ENCODE measurements around the gene PATL2.
"Not testable (repeated sequence)": the region's sequence is repeated elsewhere in the genome, so short reads cannot be mapped to it uniquely, and the experiment has no call there.

Gene PATL2

GRCh38 chr15:44695294-44695693, 15.8 kb downstream of the PATL2 start:
- H3K27ac ChIP-seq = no peak overlapping the region
- DNase-seq (ENCODE audit: low read depth, low spot score) = no peak

- DNase-seq (ENCODE audit: low read depth, low spot score) = no peak
- H3K27ac ChIP-seq = no peak overlapping the region
These were observed 16.7 kb downstream of the PATL2 start for GRCh38 chr15:44694416-44694815.

- DNase-seq (ENCODE audit: low read depth, low spot score) = no peak
- no peak overlapping the region for H3K27ac ChIP-seq
These were observed 18.5 kb downstream of the PATL2 start for GRCh38 chr15:44692659-44693058.

- DNase-seq (ENCODE audit: low read depth, low spot score); H3K27ac ChIP-seq: not testable (repeated sequence)
These were observed 20.9 kb downstream of the PATL2 start for GRCh38 chr15:44690245-44690644.

- not testable (repeated sequence) for DNase-seq (ENCODE audit: low read depth, low spot score); H3K27ac ChIP-seq
These were observed 21.8 kb downstream of the PATL2 start for GRCh38 chr15:44689318-44689717.

GRCh38 chr15:44682809-44683682, 28.1 kb downstream of the PATL2 start:
- not testable (repeated sequence) for H3K27ac ChIP-seq
- peak; percentile 43 for DNase-seq (ENCODE audit: low read depth, low spot score)

- DNase-seq (ENCODE audit: low read depth, low spot score) = no peak
- H3K27ac ChIP-seq = no peak overlapping the region
These were observed 28.9 kb downstream of the PATL2 start for GRCh38 chr15:44682211-44682610.

GRCh38 chr15:44676676-44677075, 34.4 kb downstream of the PATL2 start:
- DNase-seq (ENCODE audit: low read depth, low spot score) = no peak
- no peak overlapping the region for H3K27ac ChIP-seq

GRCh38 chr15:44675911-44676310, 35.2 kb downstream of the PATL2 start:
- DNase-seq (ENCODE audit: low read depth, low spot score) = no peak
- H3K27ac ChIP-seq = no peak overlapping the region

- no peak for DNase-seq (ENCODE audit: low read depth, low spot score)
- no peak overlapping the region for H3K27ac ChIP-seq
These were observed 37.5 kb downstream of the PATL2 start for GRCh38 chr15:44673639-44674038.

GRCh38 chr15:44670087-44670950, 40.8 kb downstream of the PATL2 start:
- no peak for DNase-seq (ENCODE audit: low read depth, low spot score)
- no peak overlapping the region for H3K27ac ChIP-seq

GRCh38 chr15:44668921-44669320, 42.2 kb downstream of the PATL2 start:
- no peak overlapping the region for H3K27ac ChIP-seq

GRCh38 chr15:44667039-44667360, 44.1 kb downstream of the PATL2 start:
- no peak for DNase-seq (ENCODE audit: low read depth, low spot score)
- no peak overlapping the region for H3K27ac ChIP-seq

More at GRCh38 chr15:44668921-44669320, 42.2 kb downstream of the PATL2 start:
- DNase-seq (ENCODE audit: low read depth, low spot score) = no peak

GRCh38 chr15:44666210-44667038, 44.7 kb downstream of the PATL2 start:
- no peak for DNase-seq (ENCODE audit: low read depth, low spot score)
- H3K27ac ChIP-seq = no peak overlapping the region

GRCh38 chr15:44663410-44664308, 47.5 kb downstream of the PATL2 start, which contains the start of gene SPG11:
Gene SPG11, minus strand, starts transcription at chr15:44663662. Its CDS starts 15 bp downstream, at chr15:44663647.
- peak; percentile 72 for DNase-seq (ENCODE audit: low read depth, low spot score)
- peak within 1 kb of the TSS; percentile 86 for H3K27ac ChIP-seq

GRCh38 chr15:44662478-44663409, 48.4 kb downstream of the PATL2 start:
- DNase-seq (ENCODE audit: low read depth, low spot score) = no peak
- H3K27ac ChIP-seq = peak overlapping the region; percentile 86

- H3K27ac ChIP-seq = peak overlapping the region; percentile 86
These were observed 49.5 kb downstream of the PATL2 start for GRCh38 chr15:44661576-44661975.

GRCh38 chr15:44659056-44659455, 52.1 kb downstream of the PATL2 start:
- no peak for DNase-seq (ENCODE audit: low read depth, low spot score)
- H3K27ac ChIP-seq = no peak overlapping the region

More at GRCh38 chr15:44661576-44661975, 49.5 kb downstream of the PATL2 start:
- no peak for DNase-seq (ENCODE audit: low read depth, low spot score)
